Measurements from ENCODE around the gene PDE3A.

DNA sequence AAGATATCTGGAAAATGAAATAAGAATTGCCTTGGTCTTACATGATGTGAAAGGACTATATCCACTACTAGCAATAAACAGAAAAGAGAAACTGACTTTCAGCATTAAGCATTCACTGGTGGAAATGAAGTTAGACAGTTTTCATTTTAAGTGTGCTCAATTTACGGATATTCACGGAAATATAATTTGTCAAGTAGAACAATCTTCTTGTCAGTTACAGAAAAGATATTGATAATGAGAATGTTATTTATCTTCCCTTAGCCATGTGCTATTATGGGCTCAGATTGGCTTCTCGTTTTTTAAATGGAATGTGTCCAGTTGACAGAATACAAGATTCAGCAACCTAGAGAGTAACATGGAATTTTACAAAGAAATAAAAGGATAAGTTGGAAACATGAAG, 208.2 kb downstream of the PDE3A start:
- TF ChIP-seq, protein P1, sequence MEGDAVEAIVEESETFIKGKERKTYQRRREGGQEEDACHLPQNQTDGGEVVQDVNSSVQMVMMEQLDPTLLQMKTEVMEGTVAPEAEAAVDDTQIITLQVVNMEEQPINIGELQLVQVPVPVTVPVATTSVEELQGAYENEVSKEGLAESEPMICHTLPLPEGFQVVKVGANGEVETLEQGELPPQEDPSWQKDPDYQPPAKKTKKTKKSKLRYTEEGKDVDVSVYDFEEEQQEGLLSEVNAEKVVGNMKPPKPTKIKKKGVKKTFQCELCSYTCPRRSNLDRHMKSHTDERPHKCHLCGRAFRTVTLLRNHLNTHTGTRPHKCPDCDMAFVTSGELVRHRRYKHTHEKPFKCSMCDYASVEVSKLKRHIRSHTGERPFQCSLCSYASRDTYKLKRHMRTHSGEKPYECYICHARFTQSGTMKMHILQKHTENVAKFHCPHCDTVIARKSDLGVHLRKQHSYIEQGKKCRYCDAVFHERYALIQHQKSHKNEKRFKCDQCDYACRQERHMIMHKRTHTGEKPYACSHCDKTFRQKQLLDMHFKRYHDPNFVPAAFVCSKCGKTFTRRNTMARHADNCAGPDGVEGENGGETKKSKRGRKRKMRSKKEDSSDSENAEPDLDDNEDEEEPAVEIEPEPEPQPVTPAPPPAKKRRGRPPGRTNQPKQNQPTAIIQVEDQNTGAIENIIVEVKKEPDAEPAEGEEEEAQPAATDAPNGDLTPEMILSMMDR (conservative IDR thresholded peaks at IDR 0.05; ENCODE audit: low read depth, low read length): no peak
- TF ChIP-seq EZH2 (IDR thresholded peaks at IDR 0.05; ENCODE audit: borderline replicate concordance, low read depth, low read length, poor library complexity, severe bottlenecking): no peak
